GM19025 (cell line): Measurements from ENCODE around the gene CCL4L2.
"Not testable (repeated sequence)": the region's sequence is repeated elsewhere in the genome, so short reads cannot be mapped to it uniquely, and the experiment has no call there.

Experiments used
- ATAC-seq: cut with Tn5 transposase; IDR thresholded peaks from one replicate; pipeline ENCODE4 v1.9.1; 2021; ENCODE audit warnings: mild to moderate bottlenecking, low read depth, moderate library complexity; ENCODE audit not compliant: unreplicated experiment

CCL4L2 gene

DNA sequence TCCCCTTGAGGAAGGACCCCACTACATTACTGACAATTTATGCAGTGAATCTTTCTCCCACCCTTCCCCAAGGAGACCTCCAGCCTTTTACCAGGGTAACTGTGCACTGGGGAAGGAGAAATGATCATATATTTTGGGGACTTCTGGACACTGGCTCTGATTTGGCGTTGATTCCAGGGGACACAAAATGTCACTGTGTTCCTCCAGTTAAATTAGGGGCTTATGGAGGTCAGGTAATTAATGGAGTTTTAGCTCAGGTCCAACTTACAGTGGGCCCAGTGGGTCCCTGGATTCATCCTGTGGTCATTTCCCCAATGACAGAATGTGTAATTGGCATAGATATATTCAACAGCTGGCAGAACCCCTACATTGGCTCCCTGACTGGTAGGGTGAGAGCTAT lies 8.7 kb downstream of the CCL4L2 start:
- not testable (repeated sequence) for ATAC-seq

DNA sequence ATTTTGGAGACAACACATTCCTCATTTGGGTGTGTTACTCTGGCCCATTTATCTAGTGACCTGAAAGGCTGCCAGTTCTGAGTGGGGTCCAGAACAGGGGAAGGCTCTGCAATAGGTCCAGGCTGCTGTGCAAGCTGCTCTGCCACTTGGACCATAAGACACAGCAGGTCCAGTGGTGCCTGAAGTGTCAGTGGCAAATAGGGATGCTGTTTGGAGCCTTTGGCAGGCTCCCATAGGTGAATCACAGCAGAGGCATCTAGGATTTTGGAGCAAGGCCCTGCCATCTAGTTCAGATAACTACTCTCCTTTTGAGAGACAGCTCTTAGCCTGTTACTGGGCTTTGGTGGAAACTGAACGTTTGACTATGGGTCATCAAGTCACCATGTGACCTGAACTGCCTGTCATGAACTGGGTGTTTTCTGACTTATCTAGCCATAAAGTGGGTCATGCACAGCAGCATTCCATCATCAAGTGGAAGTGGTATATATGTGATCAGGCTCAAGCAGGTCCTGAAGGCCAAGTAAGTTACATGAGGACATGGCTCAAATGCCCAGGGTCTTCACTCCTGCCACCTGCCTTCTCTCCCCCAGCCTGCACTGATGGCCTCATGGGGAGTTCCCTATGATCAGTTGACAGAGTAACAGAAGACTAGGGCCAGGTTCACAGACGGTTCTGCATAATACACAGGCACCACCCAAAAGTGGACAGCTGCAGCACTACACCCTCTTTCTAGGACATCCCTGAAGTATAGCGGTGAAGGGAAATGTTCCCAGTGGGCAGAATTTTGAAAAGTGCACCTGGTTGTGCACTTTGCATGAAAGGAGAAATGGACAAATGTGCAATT lies 10.1 kb downstream of the CCL4L2 start:
- not testable (repeated sequence) for ATAC-seq

DNA sequence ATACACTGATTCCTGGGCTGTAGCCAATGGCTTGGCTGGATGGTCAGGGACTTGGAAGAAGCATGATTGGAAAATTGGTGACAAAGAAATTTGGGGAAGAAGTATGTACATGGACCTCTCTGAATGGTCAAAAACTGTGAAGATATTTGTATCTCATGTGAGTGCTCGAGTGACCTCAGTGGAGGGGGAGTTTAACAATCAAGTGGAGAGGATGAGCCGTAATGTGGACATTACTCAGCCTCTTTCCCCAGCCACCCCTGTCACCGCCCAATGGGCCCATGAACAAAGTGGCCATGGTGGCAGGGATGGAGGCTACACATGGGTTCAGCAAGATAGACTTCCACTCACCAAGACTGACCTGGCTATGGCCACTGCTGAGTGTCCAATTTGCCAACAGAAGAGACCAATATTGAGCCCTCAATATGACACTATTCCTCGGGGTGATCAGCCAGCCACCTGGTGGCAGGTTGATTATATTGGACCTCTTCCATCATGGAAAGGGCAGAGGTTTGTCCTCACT lies 10.8 kb downstream of the CCL4L2 start:
- ATAC-seq = not testable (repeated sequence)

DNA sequence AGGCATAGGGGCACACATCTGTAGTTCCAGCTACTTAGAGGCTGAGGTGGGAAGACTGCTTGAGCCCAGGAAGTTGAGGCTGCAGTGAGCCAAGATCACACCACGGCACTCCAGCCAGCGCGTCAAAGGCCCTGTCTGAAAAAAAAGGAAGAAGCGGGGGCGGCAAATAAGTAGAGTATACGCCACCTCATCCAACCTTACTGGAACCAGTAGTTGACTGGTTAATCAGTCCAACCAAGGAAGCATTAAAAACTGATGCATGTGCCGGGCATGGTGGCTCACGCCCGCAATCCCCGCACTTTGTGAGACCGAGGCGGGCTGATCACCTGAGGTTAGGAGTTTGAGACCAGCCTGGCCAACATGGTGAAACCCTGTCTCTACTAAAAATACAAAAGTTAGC lies 12.1 kb downstream of the CCL4L2 start:
- not testable (repeated sequence) for ATAC-seq

DNA sequence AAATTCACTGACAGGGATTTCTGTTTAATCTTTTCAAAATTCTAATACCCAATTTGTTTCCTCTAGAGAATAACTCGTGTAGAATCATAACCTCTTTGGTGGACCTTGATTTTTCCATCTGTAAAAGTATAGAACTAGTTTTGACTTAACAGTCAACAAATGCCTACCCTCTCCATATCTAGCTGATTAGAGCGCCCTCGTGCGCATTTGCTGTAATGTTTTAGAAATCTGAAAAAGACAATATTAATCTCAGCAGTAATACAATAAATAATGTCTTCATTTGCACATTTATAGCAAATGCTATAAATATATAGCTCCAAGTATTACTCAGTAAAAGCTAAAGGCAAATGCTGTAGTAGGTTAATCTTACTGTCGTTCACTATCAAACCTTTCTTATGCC lies 18.8 kb downstream of the CCL4L2 start:
- ATAC-seq = not testable (repeated sequence)

DNA sequence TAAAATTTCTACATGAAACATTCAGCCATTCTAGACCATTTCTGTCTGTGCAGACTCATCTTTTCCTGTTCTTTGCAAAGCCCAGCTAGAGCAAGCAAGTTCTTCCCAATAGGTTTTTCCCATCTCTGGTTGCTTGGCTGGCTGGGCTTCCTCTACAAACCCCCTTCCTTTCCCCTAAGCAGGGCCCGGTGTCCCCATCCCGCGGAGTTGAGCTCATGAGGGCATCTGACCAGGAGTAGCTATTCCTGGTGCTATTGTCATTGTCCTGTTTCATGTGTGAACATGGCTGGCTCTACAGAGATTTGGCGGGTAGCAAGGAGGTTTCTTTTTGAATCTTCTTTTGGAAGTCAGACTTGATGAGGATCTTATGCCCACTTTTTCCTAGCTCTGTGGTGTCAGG lies 31.2 kb downstream of the CCL4L2 start:
- not testable (repeated sequence) for ATAC-seq
